ENCODE data around the gene SLC31A1.
"Not testable (repeated sequence)": the region's sequence is repeated elsewhere in the genome, so short reads cannot be mapped to it uniquely, and the experiment has no call there.

Gene SLC31A1

DNA sequence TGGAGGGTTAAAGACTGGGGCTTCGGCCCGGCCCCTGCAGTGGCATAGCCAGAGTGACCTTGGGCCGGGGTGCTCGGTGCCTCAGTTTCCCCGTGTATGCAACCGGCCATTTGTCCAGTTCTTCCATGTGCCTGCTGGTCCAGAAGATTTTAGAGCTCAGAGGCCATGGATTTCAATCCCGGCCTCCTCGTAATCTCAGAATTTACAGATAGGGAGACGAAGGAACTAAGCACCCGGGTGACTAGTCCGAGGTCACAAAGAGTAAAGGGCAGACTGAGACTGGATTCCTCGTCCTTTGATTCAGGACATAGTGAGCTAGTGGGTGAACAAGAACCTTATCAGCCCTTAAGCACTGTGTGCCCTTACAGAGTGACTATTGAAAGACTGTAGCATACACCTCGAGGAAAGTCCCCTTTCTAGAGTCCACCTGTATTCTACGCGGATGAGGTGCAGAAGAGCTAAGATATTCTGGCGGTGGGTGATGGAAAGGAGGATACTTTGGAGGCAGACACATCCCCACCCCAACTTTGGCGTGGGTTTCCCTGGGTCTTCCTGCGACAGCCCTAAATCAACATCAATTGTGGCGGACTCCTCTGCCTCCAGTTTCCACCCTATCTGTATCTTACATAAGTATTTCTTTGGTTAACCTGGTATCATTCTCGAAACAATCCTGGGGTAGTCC lies 597 bp downstream of the SLC31A1 start:
- DNase-seq, result no peak

DNA sequence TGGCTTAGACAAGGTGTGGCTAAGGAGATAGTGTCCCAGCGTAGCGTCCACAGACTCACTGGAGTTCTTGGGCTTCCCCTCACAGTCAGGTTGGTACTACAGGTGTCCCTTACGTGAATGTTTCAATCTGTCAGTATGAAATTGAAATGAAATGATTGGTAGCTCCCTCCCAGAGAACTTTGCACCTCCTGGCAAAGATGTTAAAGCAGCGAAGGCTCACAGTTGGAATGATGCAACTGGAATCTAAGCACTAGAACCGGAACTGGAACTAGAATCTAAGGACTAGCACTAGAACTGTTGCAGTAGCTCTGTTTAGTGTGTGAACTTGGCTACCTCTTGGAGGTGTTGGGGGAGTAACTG lies 1.1 kb downstream of the SLC31A1 start:
- DNase-seq, result no peak

DNA sequence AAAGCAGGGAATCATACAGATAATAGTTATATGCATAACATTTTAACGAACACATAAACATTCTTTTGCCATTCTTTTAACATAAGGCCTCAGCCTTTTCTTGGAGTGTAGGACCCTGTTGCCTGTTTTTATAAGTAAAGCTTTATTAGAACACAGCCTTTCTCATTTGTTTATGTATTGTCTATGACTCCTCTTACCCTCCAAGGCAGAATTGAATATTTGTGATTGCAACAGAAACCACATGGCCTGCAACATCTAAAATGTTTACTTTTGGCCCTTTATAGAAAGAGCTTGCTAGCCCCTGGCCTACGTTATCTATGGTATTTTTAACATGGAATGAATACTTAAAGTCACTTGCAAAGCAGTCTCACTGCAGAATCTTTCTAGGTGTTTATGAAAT lies 2.6 kb downstream of the SLC31A1 start:
- no peak for DNase-seq

DNA sequence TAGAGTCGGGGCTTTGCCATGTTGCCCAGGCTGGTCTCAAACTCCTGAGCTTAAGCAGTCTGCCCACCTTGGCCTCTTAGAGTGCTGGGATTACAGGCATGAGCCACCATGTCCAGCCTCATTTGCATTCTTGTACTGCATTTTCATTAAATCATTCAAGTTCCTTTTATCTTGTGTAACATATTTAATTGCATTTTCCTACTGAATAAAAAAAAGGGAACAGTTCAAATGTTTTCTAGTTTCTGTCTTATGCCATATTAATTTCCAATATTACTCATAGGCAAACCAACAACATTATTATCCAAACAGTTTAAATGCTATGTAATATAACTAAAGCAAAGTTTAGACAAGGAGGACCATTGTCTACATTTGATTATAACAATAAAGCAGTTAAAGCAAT lies 6.1 kb downstream of the SLC31A1 start:
- no peak for DNase-seq

DNA sequence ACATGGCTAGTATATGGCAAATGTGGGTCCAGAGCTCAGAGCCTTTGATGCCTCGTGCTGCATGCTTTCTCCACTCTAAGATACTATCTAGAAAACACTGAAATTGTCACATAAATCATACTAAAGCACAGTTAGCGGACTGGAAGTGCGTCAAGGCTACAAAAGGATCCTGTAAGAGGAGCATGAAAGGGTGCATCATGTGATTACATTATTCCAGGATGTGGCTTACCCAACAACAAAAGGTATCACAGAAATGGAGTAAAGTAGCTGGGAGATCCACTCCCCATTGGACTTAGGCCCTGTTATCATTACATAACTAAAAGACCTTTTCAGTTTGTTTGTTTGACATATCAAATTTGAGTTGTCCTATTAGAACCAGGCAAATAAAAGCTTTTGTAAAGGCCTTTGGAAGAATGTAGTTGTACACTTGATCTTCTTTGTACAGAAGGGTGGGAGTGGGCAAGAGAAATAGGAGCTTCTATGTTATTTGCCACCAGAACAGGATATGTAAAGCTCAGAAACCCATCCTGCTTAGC lies 6.9 kb downstream of the SLC31A1 start:
- DNase-seq, result no peak

DNA sequence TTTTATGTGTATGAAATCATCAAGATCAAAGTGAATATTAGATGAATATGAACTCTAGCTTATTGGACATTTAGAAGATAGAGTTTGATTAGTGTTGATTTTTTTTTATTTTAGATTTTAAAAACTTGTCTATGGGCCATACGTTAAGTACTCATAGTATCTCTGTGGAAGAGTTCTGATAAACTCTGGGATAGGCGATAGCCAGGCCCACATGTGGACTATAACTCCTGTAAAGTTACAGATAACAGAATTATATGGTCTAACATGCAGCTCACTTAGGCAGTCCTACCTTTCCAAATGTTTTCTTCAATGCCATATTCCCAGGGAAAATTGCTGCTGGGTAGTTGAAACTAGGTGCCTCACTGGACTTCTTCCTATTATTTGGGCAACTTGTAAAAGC lies 10.4 kb downstream of the SLC31A1 start:
- no peak for DNase-seq

DNA sequence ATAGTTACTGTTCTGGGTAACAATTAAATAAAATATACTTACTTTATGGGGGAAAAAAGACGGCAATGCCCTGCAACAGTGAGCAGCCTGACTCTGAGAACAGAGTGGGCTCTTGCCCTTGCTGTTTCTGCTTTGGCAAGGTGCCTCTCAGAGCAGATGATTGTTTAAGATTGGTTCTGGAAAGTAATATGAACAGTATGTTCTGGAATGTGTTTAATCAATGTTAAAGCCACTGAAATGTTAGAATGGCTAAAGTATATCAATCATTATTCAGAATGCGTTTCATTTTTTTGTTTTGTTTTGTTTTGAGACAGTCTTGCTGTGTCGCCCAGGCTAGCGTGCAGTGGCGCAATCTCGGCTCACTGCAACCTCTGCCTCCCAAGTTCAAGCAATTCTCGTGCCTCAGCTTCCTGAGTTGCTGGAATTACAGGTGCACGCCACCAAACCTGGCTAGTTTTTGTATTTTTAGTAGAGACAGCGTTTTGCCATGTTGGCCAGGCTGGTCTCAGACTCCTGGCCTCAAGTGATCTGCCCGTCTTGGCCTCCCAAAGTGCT lies 14.4 kb downstream of the SLC31A1 start:
- DNase-seq, result not testable (repeated sequence)

DNA sequence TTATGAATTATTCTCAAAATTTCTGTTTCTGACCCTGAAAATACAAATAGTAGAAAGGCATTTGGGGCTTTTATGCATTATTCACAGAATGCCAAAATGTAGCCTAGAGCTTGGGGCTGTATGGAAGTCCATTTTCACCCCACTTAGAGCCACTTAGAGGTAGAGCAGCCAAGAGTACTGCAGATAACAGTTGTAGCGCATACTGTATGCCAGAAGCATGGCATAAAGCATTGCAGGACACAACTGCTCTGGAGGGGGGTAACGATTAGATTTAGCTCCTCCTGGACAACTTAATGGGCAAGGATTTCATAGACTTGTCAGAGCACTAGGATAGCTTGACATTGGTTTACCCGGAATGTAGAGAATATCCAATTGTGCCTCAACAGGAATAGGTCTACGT lies 15.7 kb downstream of the SLC31A1 start:
- DNase-seq, result no peak

DNA sequence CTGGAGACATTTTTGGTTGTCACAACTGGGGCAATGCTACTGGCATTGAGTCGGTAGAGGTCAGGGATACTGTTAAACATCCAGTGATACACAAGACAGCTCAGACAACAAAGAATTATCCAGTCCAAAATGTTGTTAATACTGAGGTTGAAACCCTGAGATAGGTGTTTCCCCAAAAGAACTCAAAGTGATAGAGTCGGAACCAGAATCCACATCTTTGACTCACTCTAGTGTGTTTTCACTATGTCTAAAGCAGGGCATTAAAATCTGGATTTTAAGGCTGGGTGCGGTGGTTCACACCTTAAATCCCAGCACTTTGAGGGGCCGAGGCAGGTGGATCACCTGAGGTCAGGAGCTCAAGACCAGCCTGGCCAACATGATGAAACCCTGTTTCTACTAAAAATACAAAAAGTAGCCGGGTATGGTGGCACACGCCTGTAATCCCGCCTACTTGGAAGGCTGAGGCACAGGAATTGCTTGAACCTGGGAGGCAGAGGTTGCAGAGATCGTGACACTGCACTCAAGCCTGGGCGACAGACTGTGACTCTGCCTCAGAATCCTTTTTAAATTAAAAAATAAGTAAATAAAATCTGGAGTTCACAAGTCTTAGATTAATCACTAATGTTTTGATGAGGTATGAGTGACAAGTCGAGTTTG lies 17.0 kb downstream of the SLC31A1 start:
- no peak for DNase-seq

DNA sequence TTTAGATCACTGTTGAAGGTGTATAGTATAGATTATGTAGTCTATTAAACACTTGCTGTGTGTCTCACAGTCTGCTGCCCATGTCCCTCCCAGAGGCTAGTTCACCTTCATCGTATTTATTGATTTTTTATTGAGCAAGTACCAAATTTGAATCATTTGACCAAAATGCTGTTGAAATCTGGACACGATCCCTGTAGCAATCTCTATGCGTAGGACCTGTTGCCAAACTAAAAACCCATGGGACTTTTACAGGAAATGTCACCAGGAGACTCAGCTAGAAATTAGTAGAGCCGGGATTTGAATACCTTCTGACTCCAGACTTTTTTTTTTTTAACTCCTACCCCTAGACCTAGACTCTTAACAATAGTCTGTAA lies 17.5 kb downstream of the SLC31A1 start:
- no peak for DNase-seq

DNA sequence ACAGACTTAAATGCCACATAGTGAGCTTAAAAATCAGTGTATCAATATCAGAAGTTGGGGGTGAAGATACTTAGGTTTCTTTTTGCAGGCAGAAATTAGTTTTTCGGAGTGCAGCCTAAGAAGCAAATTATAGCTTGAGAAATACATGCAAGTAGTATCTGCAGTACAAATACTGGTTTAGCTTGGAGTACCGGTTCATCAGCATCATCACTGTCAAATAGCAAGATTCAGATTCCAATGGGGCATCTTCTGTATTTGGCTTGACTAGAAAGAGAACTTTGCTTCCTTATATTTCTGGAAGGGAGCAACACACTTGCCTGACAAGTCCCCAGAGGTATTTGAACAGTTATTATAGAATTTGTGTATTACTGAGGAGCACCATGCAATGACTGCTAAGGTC lies 19.8 kb downstream of the SLC31A1 start:
- no peak for DNase-seq

DNA sequence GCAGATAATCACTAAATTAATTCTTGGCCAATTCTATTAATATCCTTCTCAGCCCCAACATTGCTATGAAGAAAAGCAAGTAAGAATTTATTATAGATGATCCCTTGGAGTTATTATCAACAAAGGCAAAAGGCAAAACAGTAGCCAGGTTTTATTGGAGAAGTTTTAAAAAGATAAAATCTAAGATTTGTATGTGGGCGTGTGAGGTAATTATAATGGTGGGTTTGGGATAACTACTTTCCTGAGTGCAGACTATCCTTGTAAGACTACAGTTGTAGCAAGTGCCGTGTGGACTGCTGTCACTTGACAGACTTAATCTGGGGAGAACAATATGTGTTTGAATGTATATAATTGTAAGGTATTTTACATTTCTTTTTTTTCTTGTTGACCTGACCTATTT lies 23.2 kb downstream of the SLC31A1 start:
- no peak for DNase-seq

DNA sequence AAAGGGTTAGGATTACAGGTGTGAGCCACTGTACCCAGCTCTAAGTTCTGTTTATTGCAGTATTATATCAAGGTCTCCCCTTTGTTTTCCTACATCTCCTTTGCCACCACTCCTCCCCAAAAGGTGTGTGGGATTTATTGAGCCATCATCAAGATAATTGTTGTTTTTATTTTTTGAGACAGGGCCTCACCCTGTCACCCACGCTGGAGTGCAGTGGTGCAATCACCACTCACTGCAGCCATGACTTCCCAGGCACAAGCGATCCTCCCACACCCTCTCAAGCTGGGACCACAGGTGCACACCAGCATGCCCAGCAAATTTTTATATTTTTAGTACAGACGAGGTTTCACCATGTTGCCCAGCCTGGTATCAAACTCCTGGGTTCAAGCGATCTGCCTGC lies 24.6 kb downstream of the SLC31A1 start:
- DNase-seq, result no peak

DNA sequence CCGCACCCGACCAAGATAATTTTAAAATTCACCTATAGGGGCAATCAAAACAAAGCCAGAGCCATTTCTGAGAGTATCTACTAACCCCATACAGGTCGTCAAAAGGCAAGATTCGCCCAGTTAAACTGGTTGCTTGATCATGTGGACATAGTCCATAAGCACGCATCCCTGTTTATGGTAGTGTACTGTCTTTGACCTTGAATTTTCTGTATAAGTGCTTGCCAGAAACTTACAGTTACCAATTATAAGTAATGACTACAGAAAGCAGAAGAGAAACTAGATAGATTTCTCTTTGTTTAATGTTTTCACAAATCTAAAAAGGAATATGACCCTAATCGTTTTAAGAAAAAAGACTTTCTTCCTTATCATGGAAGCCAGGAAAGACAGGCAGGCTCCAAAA lies 25.6 kb downstream of the SLC31A1 start:
- DNase-seq, result no peak

DNA sequence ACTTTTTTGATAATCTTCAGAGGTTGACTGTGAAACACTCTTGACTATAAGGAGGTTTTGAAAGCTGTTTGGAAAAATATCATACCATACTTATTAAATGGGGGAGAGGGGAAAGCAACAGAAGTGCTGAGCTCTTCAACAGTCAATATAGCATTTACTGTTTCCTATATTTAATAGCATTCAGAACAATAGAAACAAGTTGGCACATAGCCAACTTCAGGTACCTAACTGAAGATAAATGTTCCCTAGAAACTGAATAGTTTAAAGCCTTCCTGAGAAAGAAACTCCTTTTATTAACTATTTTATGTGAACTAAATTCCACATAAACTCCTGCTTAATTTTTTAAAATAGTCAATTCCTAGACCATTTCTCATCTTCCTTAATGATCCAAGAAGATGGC lies 26.3 kb downstream of the SLC31A1 start:
- DNase-seq, result peak; percentile 36

DNA sequence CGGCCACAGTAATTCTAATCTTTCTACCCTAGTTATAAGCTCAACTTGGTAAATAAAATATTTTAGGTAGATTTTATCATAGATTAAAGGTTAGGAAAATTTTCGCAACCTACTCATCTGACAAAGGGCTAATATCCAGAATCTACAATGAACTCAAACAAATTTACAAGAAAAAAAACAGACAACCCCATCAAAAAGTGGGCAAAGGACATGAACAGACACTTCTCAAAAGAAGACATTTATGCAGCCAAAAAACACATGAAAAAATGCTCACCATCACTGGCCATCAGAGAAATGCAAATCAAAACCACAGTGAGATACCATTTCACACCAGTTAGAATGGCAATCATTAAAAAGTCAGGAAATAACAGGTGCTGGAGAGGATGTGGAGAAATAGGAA lies 28.3 kb downstream of the SLC31A1 start:
- DNase-seq, result not testable (repeated sequence)

DNA sequence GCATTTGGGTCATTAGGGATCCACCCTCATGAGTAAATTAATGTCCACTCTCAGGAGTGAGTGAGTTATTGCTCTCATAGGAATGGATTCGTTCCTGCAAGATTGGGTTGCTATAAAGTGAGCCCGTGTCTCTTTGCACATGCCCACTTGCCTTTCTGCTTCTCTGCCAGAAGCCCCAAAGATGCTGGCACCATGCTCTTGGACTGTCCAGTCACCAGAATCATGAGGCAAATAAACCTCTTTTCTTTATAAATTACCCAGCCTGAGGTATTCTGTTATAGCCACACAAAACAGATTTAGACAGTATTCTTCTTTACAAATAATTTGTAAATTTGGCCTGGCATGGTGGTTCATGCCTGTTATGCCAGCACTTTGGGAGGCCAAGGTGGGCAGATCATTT lies 29.5 kb downstream of the SLC31A1 start:
- DNase-seq, result no peak

DNA sequence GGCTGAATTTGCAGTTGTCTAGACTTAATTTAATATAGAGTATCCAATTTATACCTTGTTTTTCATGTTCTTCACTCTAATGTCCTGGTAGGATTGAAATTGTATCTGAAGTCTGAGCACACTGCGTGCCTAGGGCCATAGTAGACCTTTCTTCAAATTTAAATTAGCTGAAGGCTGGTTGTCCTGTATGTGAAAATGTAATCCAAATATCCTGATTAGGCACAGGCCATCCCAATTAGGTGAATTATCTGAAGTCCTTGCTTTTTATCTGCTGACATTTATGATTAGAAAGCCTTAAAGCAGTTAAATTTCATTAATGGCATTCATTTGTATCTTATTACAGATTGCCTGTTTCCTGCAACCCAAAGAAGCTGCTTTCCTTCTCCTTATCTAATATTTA lies 33.6 kb downstream of the SLC31A1 start:
- DNase-seq, result no peak

DNA sequence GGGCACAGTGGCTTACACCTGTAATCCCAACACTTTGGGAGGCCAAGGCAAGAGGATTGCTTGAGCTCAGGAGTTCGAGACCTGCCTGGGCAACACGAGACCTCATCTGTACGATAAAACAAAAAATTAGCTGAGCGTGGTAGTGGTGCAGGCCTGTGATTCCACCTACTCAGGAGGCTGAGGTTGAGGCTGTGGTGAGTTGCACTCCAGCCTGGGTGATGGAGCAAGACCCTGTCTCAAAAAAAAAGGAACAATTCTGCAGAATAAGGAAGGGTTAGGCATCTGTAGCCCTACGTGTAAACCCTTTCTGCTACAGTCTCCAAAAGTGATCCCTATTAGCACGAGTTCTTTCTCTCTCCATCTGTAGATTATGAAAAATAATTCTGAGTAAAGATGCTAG lies 34.1 kb downstream of the SLC31A1 start:
- DNase-seq, result no peak

DNA sequence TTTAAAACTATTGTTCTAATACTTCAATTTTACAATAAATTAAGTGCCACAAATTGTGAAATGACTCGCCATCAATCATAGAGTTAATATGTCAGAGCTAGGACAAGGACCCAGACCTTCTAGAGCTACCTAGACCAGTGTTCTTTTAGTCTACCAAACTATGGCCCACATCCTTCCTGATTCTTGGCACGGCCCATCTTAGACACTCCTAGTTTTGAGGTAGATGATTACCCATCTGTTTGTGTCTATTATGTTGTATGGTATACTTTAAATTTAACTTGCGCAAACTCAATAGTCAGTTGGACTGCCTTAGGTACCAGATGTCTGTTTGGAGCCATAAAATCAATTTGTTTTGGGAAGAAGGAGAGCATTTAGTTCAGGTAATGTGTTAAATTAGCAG lies 36.5 kb downstream of the SLC31A1 start:
- no peak for DNase-seq

DNA sequence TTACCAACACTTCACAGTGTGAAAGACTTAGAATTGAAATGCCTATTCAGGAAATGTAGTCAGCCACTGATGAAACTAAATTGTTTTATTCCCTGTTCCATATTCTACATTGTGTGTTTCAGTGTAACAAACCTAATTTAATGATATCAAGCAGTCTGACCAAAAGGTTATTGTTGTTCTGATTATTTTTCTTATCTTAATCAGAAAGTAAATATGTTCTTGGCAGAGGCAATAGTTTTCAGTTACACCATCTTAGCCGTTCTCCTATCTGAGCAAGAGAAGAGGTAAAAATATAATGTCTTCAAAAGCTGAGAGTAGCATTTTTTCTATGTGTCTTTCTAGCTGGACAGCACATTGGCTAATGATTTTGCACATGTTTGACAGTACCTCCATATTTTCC lies 36.9 kb downstream of the SLC31A1 start:
- DNase-seq, result no peak

DNA sequence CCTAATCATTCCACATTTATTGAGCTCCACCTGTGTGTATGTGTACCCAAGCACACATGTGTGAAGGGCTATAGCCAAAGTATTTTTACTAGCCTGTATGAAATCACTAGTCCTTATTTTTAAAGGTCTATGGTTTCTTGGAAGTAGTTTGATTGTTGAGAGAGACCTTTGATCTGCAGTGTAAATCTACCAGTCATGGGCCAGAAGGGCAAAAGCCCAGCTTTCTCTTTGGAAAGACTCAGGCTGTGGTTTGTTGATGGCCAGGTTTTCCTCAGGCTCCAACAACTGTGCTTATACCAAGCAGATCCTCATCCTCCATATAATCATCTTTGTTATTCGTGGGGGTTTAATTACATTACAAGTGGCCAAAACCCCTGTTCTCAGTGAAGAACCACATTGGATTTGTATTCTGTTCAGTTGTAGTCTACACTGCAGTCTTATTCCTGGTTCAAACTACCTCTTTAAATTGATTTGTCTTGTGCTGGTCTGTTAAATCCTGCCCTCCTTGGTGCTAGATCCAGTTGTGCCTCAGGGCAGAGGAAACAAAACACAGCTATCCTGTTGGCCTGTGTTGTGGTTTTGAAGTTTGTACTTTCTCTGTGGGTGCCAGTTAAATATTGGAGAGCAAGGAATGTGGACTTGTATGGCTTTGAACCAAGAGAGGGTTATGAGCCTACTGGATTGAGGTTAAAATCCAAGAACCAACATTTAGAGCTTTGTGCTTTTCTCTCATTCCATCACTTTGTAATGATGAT lies 40.8 kb downstream of the SLC31A1 start:
- DNase-seq, result no peak

DNA sequence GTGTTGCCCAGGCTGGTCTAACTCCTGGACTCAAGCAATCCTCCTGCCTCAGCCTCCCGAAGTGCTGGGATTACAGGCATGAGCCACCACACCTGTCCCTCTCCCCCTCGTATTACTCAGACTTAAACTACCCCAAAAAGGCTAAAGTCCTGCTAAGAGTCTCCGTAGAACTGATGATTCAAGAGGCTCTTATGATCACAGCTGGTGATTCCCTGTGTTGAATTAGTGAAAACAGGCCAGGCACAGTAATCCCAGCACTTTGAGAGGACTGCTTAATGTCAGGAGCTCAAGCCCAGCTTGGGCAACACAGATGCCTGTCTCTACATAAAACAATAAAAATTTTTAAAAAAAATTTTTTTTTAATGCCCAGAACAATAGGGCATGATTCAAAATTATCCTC lies 44.8 kb downstream of the SLC31A1 start:
- DNase-seq, result no peak

Measured in NCI-H345 (cell line).